HepG2 (cell line): ENCODE measurements around the gene PSMB9. TPM values are rescaled to one million over a fixed set of nuclear protein-coding genes. Genes with fewer than 3 reads are reported as not detected.
A peak's percentile ranks its signal among the peaks of the same experiment; 100 is the strongest.

ENCODE experiments used
- CENPT ChIP-seq: sonication (generic); formaldehyde crosslinking; IDR thresholded peaks from 2 replicates; pipeline ENCODE4 v1.8.0; 2022; ENCODE audit warnings: low read depth, mild to moderate bottlenecking, moderate library complexity, missing genetic modification reagents
- DRAP1 ChIP-seq: IDR thresholded peaks from 2 replicates; pipeline ENCODE4 v1.6.1; 2016; ENCODE audit warnings: missing genetic modification reagents, missing compliant biosample characterization
- E2F2 ChIP-seq: sonication (generic); formaldehyde crosslinking; IDR thresholded peaks from 2 replicates; pipeline ENCODE4 v1.4.0; 2020; ENCODE audit warnings: missing genetic modification reagents, borderline replicate concordance
- ELF3 ChIP-seq: IDR thresholded peaks from 2 replicates; pipeline ENCODE4 v1.6.1; 2016; ENCODE audit warnings: missing genetic modification reagents, missing compliant biosample characterization
- ESRRA ChIP-seq: sonication (generic); formaldehyde crosslinking; IDR thresholded peaks from 2 replicates; pipeline ENCODE4 v1.5.1; 2020; ENCODE audit warnings: mild to moderate bottlenecking, low read depth, missing genetic modification reagents
- NCOR1 ChIP-seq: fragments of 200-600 bp; sonication (generic); IDR thresholded peaks from 2 replicates; pipeline ENCODE4 v1.7.0; 2017; ENCODE audit warnings: antibody characterized with exemption, low read length, borderline replicate concordance
- PHF20 ChIP-seq: sonication (generic); formaldehyde crosslinking; IDR thresholded peaks from 2 replicates; pipeline ENCODE4 v1.5.0; 2020; ENCODE audit warnings: mild to moderate bottlenecking, missing genetic modification reagents
- POLR2AphosphoS2 ChIP-seq: IDR thresholded peaks from 2 replicates; pipeline ENCODE4 v1.6.1; 2011; ENCODE audit warnings: low read depth, low read length, improper control_type of control experiment
- PTBP1 ChIP-seq: fragments of 200-400 bp; formaldehyde crosslinking; IDR thresholded peaks from 2 replicates; pipeline ENCODE4 v1.6.1; 2018; ENCODE audit warnings: low read length, low read depth; ENCODE audit not compliant: poor library complexity, severe bottlenecking
- SRSF9 ChIP-seq: fragments of 200-400 bp; formaldehyde crosslinking; IDR thresholded peaks from 2 replicates; pipeline ENCODE4 v1.6.1; 2018; ENCODE audit warnings: borderline replicate concordance, mild to moderate bottlenecking, low read depth, low read length; ENCODE audit not compliant: insufficient read depth, poor library complexity, severe bottlenecking
- ZBTB3 ChIP-seq: sonication (generic); formaldehyde crosslinking; IDR thresholded peaks from 2 replicates; pipeline ENCODE4 v1.4.0; 2020; ENCODE audit warnings: low read depth, mild to moderate bottlenecking, moderate library complexity, missing genetic modification reagents, borderline replicate concordance
- ZHX2 ChIP-seq, 2 experiments: sonication (generic) in 1 of 2; formaldehyde crosslinking in 1 of 2; IDR thresholded peaks; 2 replicates each; pipeline versions ENCODE4 v1.6.1 to v1.9.0; 2014 to 2022; ENCODE audit warnings: antibody characterized with exemption in 1 of 2, borderline replicate concordance in 1 of 2, inconsistent platforms in 1 of 2, low read depth in 1 of 2, missing genetic modification reagents in 1 of 2
- ZNF251 ChIP-seq: sonication (generic); formaldehyde crosslinking; IDR thresholded peaks from 2 replicates; pipeline ENCODE4 v1.9.0; 2021; ENCODE audit warnings: mild to moderate bottlenecking, missing genetic modification reagents
- ZNF343 ChIP-seq: sonication (generic); formaldehyde crosslinking; IDR thresholded peaks from 2 replicates; pipeline ENCODE4 v1.4.0; 2020; ENCODE audit warnings: mild to moderate bottlenecking, missing genetic modification reagents
- ZNF501 ChIP-seq: sonication (generic); formaldehyde crosslinking; IDR thresholded peaks from 2 replicates; pipeline ENCODE4 v1.5.1; 2020; ENCODE audit warnings: mild to moderate bottlenecking, moderate library complexity, missing genetic modification reagents
- ZNF598 ChIP-seq: sonication (generic); formaldehyde crosslinking; IDR thresholded peaks from 2 replicates; pipeline ENCODE4 v1.5.1; 2020; ENCODE audit warnings: mild to moderate bottlenecking, missing genetic modification reagents, borderline replicate concordance
- ZNF749 ChIP-seq: sonication (generic); formaldehyde crosslinking; IDR thresholded peaks from 2 replicates; pipeline ENCODE4 v1.8.0; 2022; ENCODE audit warnings: mild to moderate bottlenecking, missing genetic modification reagents, moderate library complexity, borderline replicate concordance
- ZNF775 ChIP-seq: sonication (generic); formaldehyde crosslinking; IDR thresholded peaks from 2 replicates; pipeline ENCODE4 v1.4.0; 2020; ENCODE audit warnings: missing genetic modification reagents, mild to moderate bottlenecking, moderate library complexity, borderline replicate concordance
- ZUFSP ChIP-seq: sonication (generic); formaldehyde crosslinking; IDR thresholded peaks from 2 replicates; pipeline ENCODE4 v1.9.0; 2021; ENCODE audit warnings: missing genetic modification reagents, mild to moderate bottlenecking, borderline replicate concordance
- polyA plus RNA-seq, 8 experiments: library from polyadenylated mRNA; depleted of rRNA in 3 of 8; stranded (reverse) in 7 of 8; unstranded in 1 of 8; fragments of >200 nt; fragmentation: Illumina TruSeq in 4 of 8; extraction: Trizol in 4 of 8; gene quantifications; 2 replicates each; pipeline versions ENCODE4 v1.2.1 to v1.2.3, GENCODE V29; 2011 to 2016; ENCODE audit warnings: low read depth in 4 of 8, missing spikeins in 1 of 8, mixed read lengths in 1 of 8; ENCODE audit not compliant: insufficient read depth in 1 of 8
- total RNA-seq, 5 experiments: library from RNA; depleted of rRNA; stranded (reverse); fragments of >200 nt; fragmentation: Illumina TruSeq; extraction: Trizol; gene quantifications; 2 replicates each; pipeline ENCODE4 v1.2.3, GENCODE V29; 2016; ENCODE audit warnings: low read depth in 1 of 5

The PSMB9 gene
- total and polyA plus RNA-seq, 2 of the 13 experiments (the other 11 are each of a cell fraction or from before 2014, with no cell fraction given), result 15.6 to 16.0 TPM

GRCh38 chr6:32852844-32853540 is 1.0 kb upstream of the PSMB9 start (continued):
- no peak for TF ChIP-seq DRAP1 (CRISPR knock-in tag)
- TF ChIP-seq E2F2 (CRISPR knock-in tag), result 0 out of 2 replicates have a peak, but pooled peaks have one; percentile 9
- no peak for TF ChIP-seq ELF3 (CRISPR knock-in tag)
- TF ChIP-seq ZNF501 (CRISPR knock-in tag), result peak; percentile 63
- TF ChIP-seq ZNF598 (CRISPR knock-in tag), result no peak
- no peak for TF ChIP-seq ZUFSP (CRISPR knock-in tag)
- TF ChIP-seq ZHX2 (IDR thresholded peaks at IDR 0.05; ENCODE audit: low read depth), result no peak; the same call in 1 of the 2 replicates
- TF ChIP-seq ZHX2 (CRISPR knock-in tag; IDR thresholded peaks at IDR 0.05; ENCODE audit: borderline replicate concordance), result no peak
- TF ChIP-seq SRSF9, result no peak
- no peak for TF ChIP-seq POLR2AphosphoS2
- TF ChIP-seq ZNF343 (CRISPR knock-in tag), result no peak
- TF ChIP-seq CENPT (CRISPR knock-in tag), result no peak
- 0 out of 2 replicates have a peak, but pooled peaks have one; percentile 30 for TF ChIP-seq ESRRA (CRISPR knock-in tag)
- TF ChIP-seq ZNF749 (CRISPR knock-in tag), result no peak
- TF ChIP-seq ZNF251 (CRISPR knock-in tag), result no peak
- TF ChIP-seq PHF20 (CRISPR knock-in tag), result no peak
- TF ChIP-seq NCOR1, result no peak
- no peak for TF ChIP-seq ZBTB3 (CRISPR knock-in tag)
- no peak for TF ChIP-seq PTBP1
- TF ChIP-seq ZNF775 (CRISPR knock-in tag), result no peak
